Mesenchymal stem cell (in vitro differentiated cells and primary cell): ENCODE measurements around the gene DHX36.
A peak's percentile ranks its signal among the peaks of the same experiment; 100 is the strongest.

Source experiments
- DNase-seq: peaks from one replicate; pipeline ENCODE4 v3.0.0-alpha.2; 2013
- H2AFZ ChIP-seq: one replicate; pipeline ENCODE4 v1.6.1; 2013; ENCODE audit warnings: low read depth, mild to moderate bottlenecking, control low read depth, inconsistent platforms, low read length, moderate library complexity
- H2AK5ac ChIP-seq: 2 replicates; pipeline ENCODE4 v1.6.1; 2013; ENCODE audit warnings: low read length, moderate library complexity, mild to moderate bottlenecking, inconsistent platforms; ENCODE audit not compliant: severe bottlenecking
- H2BK120ac ChIP-seq: one replicate; pipeline ENCODE4 v1.6.1; 2013; ENCODE audit warnings: low read depth, mild to moderate bottlenecking, inconsistent platforms, low read length, moderate library complexity
- H2BK12ac ChIP-seq, 2 experiments: one replicate each; pipeline ENCODE4 v1.6.1; 2013; ENCODE audit warnings: inconsistent platforms in 2 of 2, low read length in 2 of 2, mild to moderate bottlenecking in 2 of 2, moderate library complexity in 2 of 2, control low read depth in 1 of 2
- H2BK15ac ChIP-seq: one replicate; pipeline ENCODE4 v1.6.1; 2013; ENCODE audit warnings: mild to moderate bottlenecking, low read depth, inconsistent platforms; ENCODE audit not compliant: poor library complexity, severe bottlenecking
- H2BK5ac ChIP-seq: 2 replicates; pipeline ENCODE4 v1.6.1; 2013; ENCODE audit warnings: low read depth, mild to moderate bottlenecking, low read length, control low read depth, inconsistent platforms; ENCODE audit not compliant: poor library complexity, severe bottlenecking
- H3K14ac ChIP-seq, 2 experiments: one replicate each; pipeline ENCODE4 v1.6.1; 2013; ENCODE audit warnings: inconsistent platforms in 2 of 2, low read length in 2 of 2, control low read depth in 1 of 2, mild to moderate bottlenecking in 1 of 2, moderate library complexity in 1 of 2
- H3K18ac ChIP-seq, 2 experiments: one replicate each; pipeline ENCODE4 v1.6.1; 2013; ENCODE audit warnings: inconsistent platforms in 2 of 2, low read length in 2 of 2, control low read depth in 1 of 2, low read depth in 1 of 2, mild to moderate bottlenecking in 1 of 2
- H3K23ac ChIP-seq, 2 experiments: one replicate each; pipeline ENCODE4 v1.6.1; 2013; ENCODE audit warnings: inconsistent platforms in 2 of 2, low read length in 2 of 2, mild to moderate bottlenecking in 2 of 2, moderate library complexity in 2 of 2, control low read depth in 1 of 2
- H3K27ac ChIP-seq: 2 replicates; pipeline ENCODE4 v1.5.1; 2013; ENCODE audit warnings: mild to moderate bottlenecking, moderate library complexity, low read length, control low read depth, inconsistent platforms; ENCODE audit not compliant: poor library complexity, severe bottlenecking
- H3K27me3 ChIP-seq, 2 experiments: 2 replicates each; pipeline versions ENCODE4 v1.6.1 to v1.7.0; 2013; ENCODE audit warnings: low read length in 2 of 2, mild to moderate bottlenecking in 2 of 2, moderate library complexity in 2 of 2, control low read depth in 1 of 2, inconsistent platforms in 1 of 2; ENCODE audit not compliant: control insufficient read depth in 1 of 2, insufficient read depth in 1 of 2
- H3K36me3 ChIP-seq, 2 experiments: 2 replicates each; pipeline versions ENCODE4 v1.6.1 to v1.7.0; 2013; ENCODE audit warnings: low read length in 2 of 2, control low read depth in 1 of 2, inconsistent platforms in 1 of 2, low read depth in 1 of 2, mild to moderate bottlenecking in 1 of 2; ENCODE audit not compliant: insufficient read depth in 2 of 2, control insufficient read depth in 1 of 2
- H3K4ac ChIP-seq, 2 experiments: one replicate each; pipeline ENCODE4 v1.6.1; 2013; ENCODE audit warnings: inconsistent platforms in 2 of 2, low read length in 2 of 2, mild to moderate bottlenecking in 2 of 2, moderate library complexity in 2 of 2, control low read depth in 1 of 2, low read depth in 1 of 2
- H3K4me1 ChIP-seq: 2 replicates; pipeline ENCODE4 v1.6.1; 2013; ENCODE audit warnings: low read depth, low read length, control low read depth; ENCODE audit not compliant: control insufficient read depth, insufficient read depth
- H3K4me2 ChIP-seq: 2 replicates; pipeline ENCODE4 v1.6.1; 2013; ENCODE audit warnings: low read length, mild to moderate bottlenecking, inconsistent platforms; ENCODE audit not compliant: poor library complexity, severe bottlenecking
- H3K4me3 ChIP-seq, 2 experiments: 2 replicates each; pipeline versions ENCODE4 v1.5.1 to v1.7.0; 2013; ENCODE audit warnings: low read length in 2 of 2, mild to moderate bottlenecking in 2 of 2, control low read depth in 1 of 2, low read depth in 1 of 2; ENCODE audit not compliant: insufficient read depth in 1 of 2
- H3K79me1 ChIP-seq: replicated peaks from 2 replicates; pipeline ENCODE4 v1.6.1; 2013; ENCODE audit warnings: mild to moderate bottlenecking, control low read depth, low read length, inconsistent platforms; ENCODE audit not compliant: poor library complexity, severe bottlenecking
- H3K9ac ChIP-seq: 2 replicates; pipeline ENCODE4 v1.7.0; 2013; ENCODE audit warnings: mild to moderate bottlenecking, low read length, moderate library complexity
- H3K9me3 ChIP-seq: 2 replicates; pipeline ENCODE4 v1.7.0; 2013; ENCODE audit warnings: mild to moderate bottlenecking, low read length; ENCODE audit not compliant: control insufficient read depth
- H4K8ac ChIP-seq: one replicate; pipeline ENCODE4 v1.6.1; 2013; ENCODE audit warnings: inconsistent platforms, mild to moderate bottlenecking, low read length, moderate library complexity
- H4K91ac ChIP-seq: one replicate; pipeline ENCODE4 v1.6.1; 2013; ENCODE audit warnings: mild to moderate bottlenecking, low read length, inconsistent platforms
- WGBS: methylation state at CpG from one replicate; pipeline ENCODE4 v1.1.7; 2013; ENCODE audit warnings: mixed read lengths; 5-methylcytosine and 5-hydroxymethylcytosine counted together

The DHX36 gene

GRCh38 chr3:154247806-154248415 is 76.4 kb downstream of the DHX36 start:
- Histone ChIP-seq H4K91ac (no peak overlapping the region), H2BK15ac (no peak overlapping the region), H3K4ac (no peak overlapping the region), H3K9ac (no peak overlapping the region), H3K23ac (no peak overlapping the region), H2BK5ac (no peak overlapping the region), H2BK120ac (no peak overlapping the region), H3K9me3 (no peaks in the 10 kb centered on the region), H3K79me1 (no peaks in the 10 kb centered on the region), H2AK5ac (no peak overlapping the region), H3K4me2 (no peak overlapping the region), H3K27ac (no peak overlapping the region), H3K27me3 (no peaks in the 10 kb centered on the region), H3K14ac (no peak overlapping the region), H4K8ac (no peak overlapping the region), H2BK12ac (no peak overlapping the region), H3K4me3 (no peak overlapping the region), H3K4me1 (no peaks in the 10 kb centered on the region), H3K36me3 (peaks cover 3 to 36% of the 10 kb centered on the region in 2 experiments), H2AFZ (no peak overlapping the region), H3K18ac (no peak overlapping the region)
- WGBS: 100% methylated on average over 1 of the region's 2 CpGs
- no peak for DNase-seq

- Histone ChIP-seq H3K9ac (peak overlapping the region; percentile 31), H2AK5ac (no peak overlapping the region), H4K8ac (no peak overlapping the region), H2AFZ (no peak overlapping the region), H3K36me3 (peaks cover 0 to 13% of the 10 kb centered on the region in 2 experiments), H4K91ac (no peak overlapping the region), H3K14ac (no peak overlapping the region), H2BK12ac (no peak overlapping the region), H3K4ac (no peak overlapping the region), H3K79me1 (no peaks in the 10 kb centered on the region), H3K27ac (no peak overlapping the region), H3K9me3 (no peaks in the 10 kb centered on the region), H3K4me1 (no peaks in the 10 kb centered on the region), H2BK120ac (no peak overlapping the region), H3K23ac (no peak overlapping the region), H3K4me2 (no peak overlapping the region), H3K18ac (no peak overlapping the region), H2BK15ac (no peak overlapping the region), H3K27me3 (no peaks in the 10 kb centered on the region), H3K4me3 (no peak overlapping the region), H2BK5ac (no peak overlapping the region)
- no CpG with 5 or more reads among the region's 2 CpGs for WGBS
- no peak for DNase-seq
These were observed 79.6 kb downstream of the DHX36 start for GRCh38 chr3:154244644-154245043.

GRCh38 chr3:154243353-154243752 is 80.9 kb downstream of the DHX36 start:
- no peaks in the 10 kb centered on the region for H3K27me3 ChIP-seq
- H3K36me3 ChIP-seq: peaks cover 0 to 1% of the 10 kb centered on the region in 2 experiments
- H3K79me1 ChIP-seq: no peaks in the 10 kb centered on the region
- DNase-seq: peak; percentile 17
- no peak overlapping the region for H3K18ac ChIP-seq
- no peak overlapping the region for H3K14ac ChIP-seq
- no peak overlapping the region for H3K4ac ChIP-seq
- H3K23ac ChIP-seq: no peak overlapping the region
- H3K4me2 ChIP-seq: no peak overlapping the region
- H2AK5ac ChIP-seq: no peak overlapping the region
- no peak overlapping the region for H2BK120ac ChIP-seq
- no peak overlapping the region for H2BK15ac ChIP-seq
- no peak overlapping the region for H2AFZ ChIP-seq
- H3K4me3 ChIP-seq: no peak overlapping the region
- no peak overlapping the region for H3K27ac ChIP-seq
- H2BK12ac ChIP-seq: no peak overlapping the region
- no peak overlapping the region for H4K91ac ChIP-seq
- no peak overlapping the region for H4K8ac ChIP-seq
- H3K4me1 ChIP-seq: no peaks in the 10 kb centered on the region
- no peaks in the 10 kb centered on the region for H3K9me3 ChIP-seq
- 69% methylated on average over 1 of the region's 2 CpGs for WGBS
- H2BK5ac ChIP-seq: no peak overlapping the region
- peak overlapping the region; percentile 7 for H3K9ac ChIP-seq

GRCh38 chr3:154242766-154243165 is 81.5 kb downstream of the DHX36 start:
- Histone ChIP-seq H3K79me1 (no peaks in the 10 kb centered on the region), H3K27ac (no peak overlapping the region), H3K18ac (no peak overlapping the region), H3K14ac (no peak overlapping the region), H3K27me3 (no peaks in the 10 kb centered on the region), H3K9ac (peak overlapping the region; percentile 7), H3K36me3 (no peaks in the 10 kb centered on the region), H2AFZ (no peak overlapping the region), H3K4ac (no peak overlapping the region), H3K9me3 (no peaks in the 10 kb centered on the region), H4K91ac (no peak overlapping the region), H4K8ac (no peak overlapping the region), H2BK12ac (no peak overlapping the region), H3K4me2 (no peak overlapping the region), H3K4me3 (no peak overlapping the region), H2BK15ac (no peak overlapping the region), H3K23ac (no peak overlapping the region), H3K4me1 (no peaks in the 10 kb centered on the region), H2AK5ac (no peak overlapping the region), H2BK5ac (no peak overlapping the region), H2BK120ac (no peak overlapping the region)
- no peak for DNase-seq
- 54% methylated on average over 4 of the region's 4 CpGs for WGBS
